ENCODE results near the gene ABHD1. TPM values are rescaled to one million over a fixed set of nuclear protein-coding genes. Genes with fewer than 3 reads are reported as not detected.
"Not testable (repeated sequence)": the region's sequence is repeated elsewhere in the genome, so short reads cannot be mapped to it uniquely, and the experiment has no call there.

Gene ABHD1
- total RNA-seq, 1 donor from 2014 or later: not detected

DNA sequence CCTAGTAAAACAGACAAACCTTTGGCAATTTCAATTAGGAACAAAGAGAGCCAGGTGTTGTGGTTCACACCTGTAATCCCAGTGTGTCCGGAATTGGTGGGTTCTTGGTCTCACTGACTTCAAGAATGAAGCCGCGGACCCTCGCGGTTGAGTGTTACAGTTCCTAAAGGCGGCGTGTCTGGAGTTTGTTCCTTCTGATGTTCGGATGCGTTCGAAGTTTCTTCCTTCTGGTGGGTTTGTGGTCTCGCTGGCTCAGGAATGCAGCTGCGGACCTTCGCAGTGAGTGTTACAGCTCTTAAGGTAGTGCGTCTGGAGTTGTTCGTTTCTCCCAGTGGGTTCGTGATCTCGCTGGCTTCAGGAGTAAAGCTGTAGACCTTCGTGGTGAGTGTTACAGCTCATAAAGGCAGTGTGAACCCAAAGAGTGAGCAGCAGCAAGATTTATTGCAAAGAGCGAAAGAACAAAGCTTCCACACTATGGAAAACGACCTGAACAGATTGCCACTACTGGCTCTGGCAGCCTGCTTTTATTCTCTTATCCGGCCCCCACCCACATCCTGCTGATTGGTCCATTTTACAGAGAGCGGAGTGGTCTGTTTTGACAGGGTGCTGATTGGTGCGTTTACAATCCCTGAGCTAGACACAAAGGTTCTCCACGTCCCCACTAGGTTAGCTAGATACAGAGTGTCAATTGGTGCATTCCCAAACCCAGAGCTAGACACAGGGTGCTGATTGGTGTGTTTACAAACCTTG lies 12.8 kb upstream of the ABHD1 start:
- ATAC-seq: not testable (repeated sequence)

GRCh38 chr2:27111392-27112078 lies 12.1 kb upstream of the ABHD1 start:
- not testable (repeated sequence) for ATAC-seq

GRCh38 chr2:27115519-27115918 lies 8.1 kb upstream of the ABHD1 start:
- no peak for ATAC-seq

GRCh38 chr2:27117995-27118524 lies 5.6 kb upstream of the ABHD1 start:
- ATAC-seq: no peak

- no peak for ATAC-seq
Measured at GRCh38 chr2:27118525-27119329, 4.9 kb upstream of the ABHD1 start, which contains the start of gene CGREF1. CGREF1 (minus strand) TSS chr2:27119128; CDS start chr2:27104366, 14,762 bp downstream.

DNA sequence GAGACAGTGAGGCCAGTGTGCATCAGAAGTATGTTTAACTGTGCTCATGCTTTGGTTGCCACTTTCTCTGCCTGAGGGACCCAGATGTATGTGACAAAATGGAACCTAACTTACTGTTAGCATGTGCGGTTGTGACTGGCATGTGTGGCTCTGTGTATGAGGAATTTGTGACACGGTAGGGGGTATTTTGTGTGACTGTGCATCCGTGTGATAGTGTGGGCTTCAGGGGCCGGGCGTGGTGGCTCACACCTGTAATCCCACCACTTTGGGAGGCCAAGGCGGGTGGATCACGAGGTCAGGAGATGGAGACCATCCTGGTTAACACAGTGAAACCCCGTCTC lies 4.3 kb upstream of the ABHD1 start:
- not testable (repeated sequence) for ATAC-seq

DNA sequence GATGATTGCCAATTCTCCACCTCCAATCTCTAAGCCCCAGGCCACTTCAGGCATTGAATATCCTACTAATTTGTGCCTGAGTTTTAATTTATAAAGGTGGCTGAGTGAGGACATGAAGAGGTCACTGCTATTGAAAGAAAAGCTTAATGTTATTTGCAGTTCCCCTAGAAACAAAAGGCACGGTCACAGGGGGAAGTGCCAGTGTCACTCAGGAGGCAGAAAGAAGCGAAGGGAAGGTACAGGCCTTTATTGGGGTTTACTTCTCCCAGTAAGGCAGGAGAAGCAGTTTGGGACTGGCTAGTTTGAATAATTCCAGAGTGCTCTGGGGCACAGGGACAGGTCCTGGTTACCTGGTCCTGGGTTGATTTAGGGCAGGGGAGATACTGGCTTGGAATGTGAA lies 1.7 kb upstream of the ABHD1 start:
- ATAC-seq: no peak

GRCh38 chr2:27122791-27123190 lies 824 bp upstream of the ABHD1 start:
- no peak for ATAC-seq

GRCh38 chr2:27125104-27125503 lies 1.5 kb downstream of the ABHD1 start:
- no peak for ATAC-seq

GRCh38 chr2:27126252-27126710 lies 2.7 kb downstream of the ABHD1 start:
- ATAC-seq: no peak

DNA sequence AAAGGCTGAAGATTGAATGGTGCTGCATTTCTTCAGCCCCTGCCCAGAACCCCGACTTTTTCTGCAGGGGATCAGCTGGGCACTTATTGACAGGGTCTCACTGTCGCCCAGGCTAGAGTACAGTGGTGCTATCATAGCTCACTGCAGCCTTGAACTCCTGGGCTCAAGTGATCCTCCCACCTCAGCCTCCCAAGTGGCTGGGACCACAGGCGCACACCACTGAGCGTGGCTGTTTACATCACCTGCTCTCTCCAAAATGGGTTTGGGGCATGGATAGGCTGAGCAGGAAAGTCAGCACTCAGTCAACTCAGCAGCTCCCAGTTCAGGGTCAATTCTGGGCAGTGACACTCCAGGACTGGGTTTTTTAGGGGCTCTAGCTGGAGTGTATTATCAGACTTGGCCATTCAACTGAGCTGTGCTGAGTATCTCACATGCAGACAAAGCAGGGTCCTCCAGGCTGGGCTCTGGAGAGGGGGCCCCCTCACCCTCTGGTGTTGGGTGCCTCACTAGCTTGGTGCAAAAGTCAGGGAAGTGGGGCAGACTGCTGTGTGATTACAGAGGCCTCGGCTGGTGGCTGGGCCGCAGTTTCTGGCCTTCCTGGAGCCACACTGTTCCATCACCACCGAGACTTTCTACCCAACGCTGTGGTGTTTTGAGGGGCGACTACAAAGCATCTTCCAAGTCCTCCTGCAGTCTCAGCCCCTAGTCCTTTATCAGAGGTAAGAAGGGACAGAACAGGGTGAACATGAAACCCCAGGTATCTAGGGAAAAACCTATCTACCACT lies 4.5 kb downstream of the ABHD1 start:
- no peak for ATAC-seq

DNA sequence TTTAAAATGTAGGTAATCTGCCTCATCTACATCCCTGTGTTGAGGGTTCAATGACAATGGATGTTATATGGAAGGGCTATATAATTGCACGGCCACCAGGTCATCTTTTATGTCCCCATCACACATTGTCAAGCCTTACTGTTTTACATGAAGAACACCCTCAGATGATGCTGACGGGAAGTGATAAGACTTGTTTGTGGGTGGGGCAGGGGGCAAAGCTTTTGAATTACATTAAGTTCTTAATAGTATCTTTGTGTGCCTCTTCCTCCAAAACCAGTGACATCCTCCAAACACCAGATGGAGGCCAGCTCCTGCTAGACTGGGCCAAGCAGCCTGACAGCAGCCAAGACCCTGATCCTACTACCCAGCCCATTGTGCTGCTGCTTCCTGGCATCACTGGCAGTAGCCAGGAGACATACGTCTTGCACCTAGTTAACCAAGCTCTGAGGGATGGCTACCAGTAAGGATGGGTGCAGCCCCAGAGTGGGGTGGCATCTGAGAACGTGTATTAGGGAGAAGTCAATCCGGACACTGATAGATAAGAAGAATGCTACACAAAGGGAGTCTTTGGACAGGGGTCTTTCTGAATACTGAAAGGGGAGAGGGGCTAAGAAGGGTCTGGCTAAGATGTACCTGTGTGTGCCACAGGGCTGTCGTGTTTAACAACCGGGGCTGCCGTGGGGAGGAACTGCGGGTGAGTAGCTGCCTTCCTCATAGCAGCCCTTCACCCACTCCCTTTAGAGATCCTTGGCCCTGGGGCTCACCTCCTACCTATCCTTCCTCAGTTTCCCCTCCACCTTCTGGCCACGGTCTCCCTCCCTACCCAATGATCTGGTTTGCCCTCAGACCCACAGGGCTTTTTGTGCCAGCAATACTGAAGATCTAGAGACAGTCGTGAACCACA lies 5.3 kb downstream of the ABHD1 start:
- no peak for ATAC-seq

- no peak for ATAC-seq
Measured at GRCh38 chr2:27130396-27130795, 6.8 kb downstream of the ABHD1 start.

GRCh38 chr2:27131429-27131828 lies 7.8 kb downstream of the ABHD1 start:
- no peak for ATAC-seq

- no peak for ATAC-seq
Measured at GRCh38 chr2:27133195-27133875, 9.7 kb downstream of the ABHD1 start.

GRCh38 chr2:27133905-27134780 lies 10.5 kb downstream of the ABHD1 start, which contains the start of gene PREB:
PREB (minus strand) TSS chr2:27134636; CDS start chr2:27134421, 215 bp downstream.
- ATAC-seq: peak; percentile 94

- no peak for ATAC-seq
Measured at GRCh38 chr2:27134781-27135477, 11.3 kb downstream of the ABHD1 start.

- no peak for ATAC-seq
Measured at GRCh38 chr2:27135478-27135955, 11.9 kb downstream of the ABHD1 start.
